Measurements from ENCODE around the gene FAM13A.

FAM13A gene

DNA sequence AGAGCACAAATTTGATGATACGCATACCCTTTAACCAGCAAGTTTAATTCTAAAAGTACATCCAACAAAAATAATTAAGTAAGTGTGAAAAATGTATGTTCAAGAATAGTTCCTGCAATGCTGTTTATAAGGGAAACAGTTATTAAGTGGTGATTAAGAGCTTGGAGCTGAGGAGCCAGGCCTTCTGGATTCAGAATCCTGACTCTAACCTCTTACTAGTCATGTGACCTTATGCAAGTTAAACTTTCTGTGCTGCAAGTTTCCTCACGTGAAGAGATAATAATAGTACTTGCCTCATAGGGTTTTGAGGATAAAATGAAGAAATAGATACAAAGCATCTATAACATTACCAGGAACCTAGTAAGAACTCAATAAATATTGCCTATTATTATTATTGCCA is 77.7 kb downstream of the FAM13A start:
- no peaks in the 10 kb centered on the region for H3K27me3 ChIP-seq (ENCODE audit: insufficient read depth, poor library complexity, severe bottlenecking)
- no peak overlapping the region for H3K4me3 ChIP-seq (ENCODE audit: severe bottlenecking)
- no peaks in the 10 kb centered on the region for H3K36me3 ChIP-seq (ENCODE audit: low read depth)
- DNase-seq (ENCODE audit: low spot score) (no peak), ATAC-seq (ENCODE audit: low read depth) (no peak)
- TF ChIP-seq, protein P1, sequence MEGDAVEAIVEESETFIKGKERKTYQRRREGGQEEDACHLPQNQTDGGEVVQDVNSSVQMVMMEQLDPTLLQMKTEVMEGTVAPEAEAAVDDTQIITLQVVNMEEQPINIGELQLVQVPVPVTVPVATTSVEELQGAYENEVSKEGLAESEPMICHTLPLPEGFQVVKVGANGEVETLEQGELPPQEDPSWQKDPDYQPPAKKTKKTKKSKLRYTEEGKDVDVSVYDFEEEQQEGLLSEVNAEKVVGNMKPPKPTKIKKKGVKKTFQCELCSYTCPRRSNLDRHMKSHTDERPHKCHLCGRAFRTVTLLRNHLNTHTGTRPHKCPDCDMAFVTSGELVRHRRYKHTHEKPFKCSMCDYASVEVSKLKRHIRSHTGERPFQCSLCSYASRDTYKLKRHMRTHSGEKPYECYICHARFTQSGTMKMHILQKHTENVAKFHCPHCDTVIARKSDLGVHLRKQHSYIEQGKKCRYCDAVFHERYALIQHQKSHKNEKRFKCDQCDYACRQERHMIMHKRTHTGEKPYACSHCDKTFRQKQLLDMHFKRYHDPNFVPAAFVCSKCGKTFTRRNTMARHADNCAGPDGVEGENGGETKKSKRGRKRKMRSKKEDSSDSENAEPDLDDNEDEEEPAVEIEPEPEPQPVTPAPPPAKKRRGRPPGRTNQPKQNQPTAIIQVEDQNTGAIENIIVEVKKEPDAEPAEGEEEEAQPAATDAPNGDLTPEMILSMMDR (IDR thresholded peaks at IDR 0.05; ENCODE audit: poor library complexity, severe bottlenecking) = no peak
- H3K4me1 ChIP-seq (ENCODE audit: insufficient read depth, poor library complexity, severe bottlenecking) = peaks cover 2% of the 10 kb centered on the region
- H3K27ac ChIP-seq (ENCODE audit: poor library complexity, severe bottlenecking) = no peak overlapping the region
- H3K9me3 ChIP-seq (ENCODE audit: severe bottlenecking) = no peaks in the 10 kb centered on the region

DNA sequence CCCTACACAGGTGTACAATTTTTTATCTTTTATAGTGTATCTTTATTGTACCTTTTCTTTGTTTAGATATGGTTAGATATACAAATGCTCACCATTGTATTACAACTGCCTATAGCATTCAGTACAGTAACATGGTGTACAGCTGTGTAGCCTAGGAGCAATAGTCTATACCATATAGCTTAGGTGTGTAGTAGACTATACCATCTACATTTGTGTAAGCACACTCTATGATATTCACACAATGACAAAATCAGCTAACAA is 80.3 kb downstream of the FAM13A start:
- no peaks in the 10 kb centered on the region for H3K36me3 ChIP-seq (ENCODE audit: low read depth)
- H3K4me3 ChIP-seq (ENCODE audit: severe bottlenecking) = no peak overlapping the region
- TF ChIP-seq, protein P1 (IDR thresholded peaks at IDR 0.05; ENCODE audit: poor library complexity, severe bottlenecking) = no peak
- no peaks in the 10 kb centered on the region for H3K27me3 ChIP-seq (ENCODE audit: insufficient read depth, poor library complexity, severe bottlenecking)
- no peaks in the 10 kb centered on the region for H3K4me1 ChIP-seq (ENCODE audit: insufficient read depth, poor library complexity, severe bottlenecking)
- H3K9me3 ChIP-seq (ENCODE audit: severe bottlenecking) = no peaks in the 10 kb centered on the region
- DNase-seq (ENCODE audit: low spot score) (no peak), ATAC-seq (ENCODE audit: low read depth) (no peak)
- no peak overlapping the region for H3K27ac ChIP-seq (ENCODE audit: poor library complexity, severe bottlenecking)

GRCh38 chr4:88975958-88976774 is 80.8 kb downstream of the FAM13A start:
- Histone ChIP-seq H3K4me1 (ENCODE audit: insufficient read depth, poor library complexity, severe bottlenecking) (no peaks in the 10 kb centered on the region), H3K4me3 (ENCODE audit: severe bottlenecking) (no peak overlapping the region), H3K27ac (ENCODE audit: poor library complexity, severe bottlenecking) (no peak overlapping the region), H3K9me3 (ENCODE audit: severe bottlenecking) (no peaks in the 10 kb centered on the region), H3K27me3 (ENCODE audit: insufficient read depth, poor library complexity, severe bottlenecking) (no peaks in the 10 kb centered on the region), H3K36me3 (ENCODE audit: low read depth) (no peaks in the 10 kb centered on the region)
- TF ChIP-seq, protein P1 (IDR thresholded peaks at IDR 0.05; ENCODE audit: poor library complexity, severe bottlenecking) = no peak
- DNase-seq (ENCODE audit: low spot score) (no peak), ATAC-seq (ENCODE audit: low read depth) (no peak)

GRCh38 chr4:88971536-88971935 is 85.4 kb downstream of the FAM13A start:
- no peaks in the 10 kb centered on the region for H3K9me3 ChIP-seq (ENCODE audit: severe bottlenecking)
- DNase-seq (ENCODE audit: low spot score) = no peak
- TF ChIP-seq, protein P1 (IDR thresholded peaks at IDR 0.05; ENCODE audit: poor library complexity, severe bottlenecking) = no peak

GRCh38 chr4:88969746-88970145 is 87.2 kb downstream of the FAM13A start:
- H3K27me3 ChIP-seq (ENCODE audit: insufficient read depth, poor library complexity, severe bottlenecking) = no peaks in the 10 kb centered on the region
- ATAC-seq (ENCODE audit: low read depth) = no peak
- DNase-seq (ENCODE audit: low spot score) = no peak
- H3K4me1 ChIP-seq (ENCODE audit: insufficient read depth, poor library complexity, severe bottlenecking) = peaks cover 22% of the 10 kb centered on the region
- no peaks in the 10 kb centered on the region for H3K9me3 ChIP-seq (ENCODE audit: severe bottlenecking)
- TF ChIP-seq, protein P1 (IDR thresholded peaks at IDR 0.05; ENCODE audit: poor library complexity, severe bottlenecking) = no peak
- H3K27ac ChIP-seq (ENCODE audit: poor library complexity, severe bottlenecking) = no peak overlapping the region
- no peak overlapping the region for H3K4me3 ChIP-seq (ENCODE audit: severe bottlenecking)
- H3K36me3 ChIP-seq (ENCODE audit: low read depth) = no peaks in the 10 kb centered on the region

More at GRCh38 chr4:88971536-88971935, 85.4 kb downstream of the FAM13A start:
- Histone ChIP-seq H3K4me1 (ENCODE audit: insufficient read depth, poor library complexity, severe bottlenecking) (peaks cover 16% of the 10 kb centered on the region), H3K4me3 (ENCODE audit: severe bottlenecking) (no peak overlapping the region), H3K27ac (ENCODE audit: poor library complexity, severe bottlenecking) (no peak overlapping the region), H3K27me3 (ENCODE audit: insufficient read depth, poor library complexity, severe bottlenecking) (no peaks in the 10 kb centered on the region), H3K36me3 (ENCODE audit: low read depth) (no peaks in the 10 kb centered on the region)
- ATAC-seq (ENCODE audit: low read depth) = no peak
